K562 (cell line): ENCODE results near the gene NR2F6.

ENCODE experiments used
- BRD4 ChIP-seq: fragments of 200-600 bp; sonication (generic); IDR thresholded peaks from 2 replicates; pipeline ENCODE4 v1.6.1; 2017; ENCODE audit warnings: inconsistent platforms
- CHD2 ChIP-seq: IDR thresholded peaks from 2 replicates; pipeline ENCODE4 v1.6.1; 2011; ENCODE audit warnings: low read depth, low read length
- NFE2L1 ChIP-seq: fragments of 450-650 bp; IDR thresholded peaks from 2 replicates; pipeline ENCODE4 v1.6.1; 2016; ENCODE audit warnings: missing genetic modification characterization, low read depth, mild to moderate bottlenecking, missing compliant biosample characterization, moderate library complexity, borderline replicate concordance
- NR3C1 ChIP-seq: sonication (generic); formaldehyde crosslinking; IDR thresholded peaks from 2 replicates; pipeline ENCODE4 v1.8.1; 2022; ENCODE audit warnings: missing genetic modification reagents
- TBP ChIP-seq: optimal IDR thresholded peaks from 2 replicates; pipeline ENCODE3; 2011; ENCODE audit warnings: low read depth, low read length, improper control_type of control experiment
- ZEB2 ChIP-seq: fragments of 450-650 bp; IDR thresholded peaks from 2 replicates; pipeline ENCODE4 v1.6.1; 2016
- ZNF445 ChIP-seq: fragments of 250-450 bp; sonication (Bioruptor Pico); IDR thresholded peaks from 2 replicates; pipeline ENCODE4 v1.4.0; 2020; ENCODE audit warnings: low read depth, mild to moderate bottlenecking, moderate library complexity
- TF ChIP-seq, protein P1 (sequence below): fragments of 450-650 bp; IDR thresholded peaks from 2 replicates; pipeline ENCODE4 v1.7.1; 2018; ENCODE audit warnings: mild to moderate bottlenecking, low read depth; ENCODE audit not compliant: partially characterized antibody
- TF ChIP-seq, protein P2 (sequence below), 2 experiments: fragments of 250-450 bp in 1 of 2; fragments of 450-650 bp in 1 of 2; sonication (Bioruptor Pico) in 1 of 2; IDR thresholded peaks; 2 replicates each; pipeline versions ENCODE4 v1.6.1 to v1.8.0; 2016 to 2021; ENCODE audit warnings: mild to moderate bottlenecking in 2 of 2, moderate library complexity in 2 of 2, missing compliant biosample characterization in 1 of 2, missing genetic modification characterization in 1 of 2
- TF ChIP-seq, protein P3 (sequence below), 3 experiments: IDR thresholded peaks in 2 of 3; conservative IDR thresholded peaks in 1 of 3; 2 replicates each; pipeline ENCODE4 v1.5.1; 2011 to 2012; ENCODE audit warnings: low read length in 3 of 3, mild to moderate bottlenecking in 3 of 3, control low read depth in 2 of 3, improper control_type of control experiment in 1 of 3, inconsistent platforms in 1 of 3, low read depth in 1 of 3, mixed read lengths in 1 of 3, moderate library complexity in 1 of 3; ENCODE audit not compliant: insufficient read depth in 2 of 3
- TF ChIP-seq, protein P4 (sequence below): fragments of 450-650 bp; IDR thresholded peaks from 2 replicates; pipeline ENCODE4 v1.6.1; 2018; ENCODE audit not compliant: partially characterized antibody

- TF ChIP-seq NFE2L1 (tag) (no peak), TBP (no peak), NR3C1 (CRISPR knock-in tag) (no peak), CHD2 (no peak), ZNF445 (no peak), BRD4 (no peak), ZEB2 (no peak)
- TF ChIP-seq, protein P1, sequence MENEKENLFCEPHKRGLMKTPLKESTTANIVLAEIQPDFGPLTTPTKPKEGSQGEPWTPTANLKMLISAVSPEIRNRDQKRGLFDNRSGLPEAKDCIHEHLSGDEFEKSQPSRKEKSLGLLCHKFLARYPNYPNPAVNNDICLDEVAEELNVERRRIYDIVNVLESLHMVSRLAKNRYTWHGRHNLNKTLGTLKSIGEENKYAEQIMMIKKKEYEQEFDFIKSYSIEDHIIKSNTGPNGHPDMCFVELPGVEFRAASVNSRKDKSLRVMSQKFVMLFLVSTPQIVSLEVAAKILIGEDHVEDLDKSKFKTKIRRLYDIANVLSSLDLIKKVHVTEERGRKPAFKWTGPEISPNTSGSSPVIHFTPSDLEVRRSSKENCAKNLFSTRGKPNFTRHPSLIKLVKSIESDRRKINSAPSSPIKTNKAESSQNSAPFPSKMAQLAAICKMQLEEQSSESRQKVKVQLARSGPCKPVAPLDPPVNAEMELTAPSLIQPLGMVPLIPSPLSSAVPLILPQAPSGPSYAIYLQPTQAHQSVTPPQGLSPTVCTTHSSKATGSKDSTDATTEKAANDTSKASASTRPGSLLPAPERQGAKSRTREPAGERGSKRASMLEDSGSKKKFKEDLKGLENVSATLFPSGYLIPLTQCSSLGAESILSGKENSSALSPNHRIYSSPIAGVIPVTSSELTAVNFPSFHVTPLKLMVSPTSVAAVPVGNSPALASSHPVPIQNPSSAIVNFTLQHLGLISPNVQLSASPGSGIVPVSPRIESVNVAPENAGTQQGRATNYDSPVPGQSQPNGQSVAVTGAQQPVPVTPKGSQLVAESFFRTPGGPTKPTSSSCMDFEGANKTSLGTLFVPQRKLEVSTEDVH: no peak
- TF ChIP-seq, protein P2, sequence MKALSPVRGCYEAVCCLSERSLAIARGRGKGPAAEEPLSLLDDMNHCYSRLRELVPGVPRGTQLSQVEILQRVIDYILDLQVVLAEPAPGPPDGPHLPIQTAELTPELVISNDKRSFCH (CRISPR knock-in tag; IDR thresholded peaks at IDR 0.05): no peak
- TF ChIP-seq, protein P2 (tag; IDR thresholded peaks at IDR 0.05): no peak
- TF ChIP-seq, protein P3, sequence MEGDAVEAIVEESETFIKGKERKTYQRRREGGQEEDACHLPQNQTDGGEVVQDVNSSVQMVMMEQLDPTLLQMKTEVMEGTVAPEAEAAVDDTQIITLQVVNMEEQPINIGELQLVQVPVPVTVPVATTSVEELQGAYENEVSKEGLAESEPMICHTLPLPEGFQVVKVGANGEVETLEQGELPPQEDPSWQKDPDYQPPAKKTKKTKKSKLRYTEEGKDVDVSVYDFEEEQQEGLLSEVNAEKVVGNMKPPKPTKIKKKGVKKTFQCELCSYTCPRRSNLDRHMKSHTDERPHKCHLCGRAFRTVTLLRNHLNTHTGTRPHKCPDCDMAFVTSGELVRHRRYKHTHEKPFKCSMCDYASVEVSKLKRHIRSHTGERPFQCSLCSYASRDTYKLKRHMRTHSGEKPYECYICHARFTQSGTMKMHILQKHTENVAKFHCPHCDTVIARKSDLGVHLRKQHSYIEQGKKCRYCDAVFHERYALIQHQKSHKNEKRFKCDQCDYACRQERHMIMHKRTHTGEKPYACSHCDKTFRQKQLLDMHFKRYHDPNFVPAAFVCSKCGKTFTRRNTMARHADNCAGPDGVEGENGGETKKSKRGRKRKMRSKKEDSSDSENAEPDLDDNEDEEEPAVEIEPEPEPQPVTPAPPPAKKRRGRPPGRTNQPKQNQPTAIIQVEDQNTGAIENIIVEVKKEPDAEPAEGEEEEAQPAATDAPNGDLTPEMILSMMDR (IDR thresholded peaks at IDR 0.05 in 2 of 3, conservative IDR thresholded peaks at IDR 0.05 in 1 of 3; ENCODE audit: insufficient read depth in 2 of 3, low read depth in 1 of 3, low read length in 3 of 3): no peak
- TF ChIP-seq, protein P4, sequence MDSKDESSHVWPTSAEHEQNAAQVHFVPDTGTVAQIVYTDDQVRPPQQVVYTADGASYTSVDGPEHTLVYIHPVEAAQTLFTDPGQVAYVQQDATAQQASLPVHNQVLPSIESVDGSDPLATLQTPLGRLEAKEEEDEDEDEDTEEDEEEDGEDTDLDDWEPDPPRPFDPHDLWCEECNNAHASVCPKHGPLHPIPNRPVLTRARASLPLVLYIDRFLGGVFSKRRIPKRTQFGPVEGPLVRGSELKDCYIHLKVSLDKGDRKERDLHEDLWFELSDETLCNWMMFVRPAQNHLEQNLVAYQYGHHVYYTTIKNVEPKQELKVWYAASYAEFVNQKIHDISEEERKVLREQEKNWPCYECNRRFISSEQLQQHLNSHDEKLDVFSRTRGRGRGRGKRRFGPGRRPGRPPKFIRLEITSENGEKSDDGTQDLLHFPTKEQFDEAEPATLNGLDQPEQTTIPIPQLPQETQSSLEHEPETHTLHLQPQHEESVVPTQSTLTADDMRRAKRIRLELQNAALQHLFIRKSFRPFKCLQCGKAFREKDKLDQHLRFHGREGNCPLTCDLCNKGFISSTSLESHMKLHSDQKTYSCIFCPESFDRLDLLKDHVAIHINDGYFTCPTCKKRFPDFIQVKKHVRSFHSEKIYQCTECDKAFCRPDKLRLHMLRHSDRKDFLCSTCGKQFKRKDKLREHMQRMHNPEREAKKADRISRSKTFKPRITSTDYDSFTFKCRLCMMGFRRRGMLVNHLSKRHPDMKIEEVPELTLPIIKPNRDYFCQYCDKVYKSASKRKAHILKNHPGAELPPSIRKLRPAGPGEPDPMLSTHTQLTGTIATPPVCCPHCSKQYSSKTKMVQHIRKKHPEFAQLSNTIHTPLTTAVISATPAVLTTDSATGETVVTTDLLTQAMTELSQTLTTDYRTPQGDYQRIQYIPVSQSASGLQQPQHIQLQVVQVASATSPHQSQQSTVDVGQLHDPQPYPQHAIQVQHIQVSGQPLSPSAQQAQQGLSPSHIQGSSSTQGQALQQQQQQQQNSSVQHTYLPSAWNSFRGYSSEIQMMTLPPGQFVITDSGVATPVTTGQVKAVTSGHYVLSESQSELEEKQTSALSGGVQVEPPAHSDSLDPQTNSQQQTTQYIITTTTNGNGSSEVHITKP: no peak
Observed at GRCh38 chr19:17184371-17184841, 61.3 kb downstream of the NR2F6 start.
